HCT116 (cell line): ENCODE data around the gene VANGL1. TPM values are rescaled to one million over a fixed set of nuclear protein-coding genes. Genes with fewer than 3 reads are reported as not detected.

Experiments used
- ATAC-seq: fragments of 200-7000 bp; cut with Tn5 transposase; 2 replicates; pipeline ENCODE4 v1.9.1; 2020; ENCODE audit warnings: mild to moderate bottlenecking, moderate library complexity
- BruUV-seq: library from RNA; stranded (reverse); fragments of 400-500 nt; replicated peaks from 2 replicates; lab custom pipeline; 2021; lab: Mats Ljungman, UMichigan
- CTCF ChIA-PET: fragments of 300-600 bp; sonication (Branson Sonifier 250); formaldehyde crosslinking; loops from one replicate; lab custom pipeline; 2021; ENCODE audit warnings: antibody characterized with exemption; lab: Charles Lee
- POLR2A ChIA-PET: fragments of 300-600, 350-600 bp; sonication (Branson Sonifier 250); formaldehyde crosslinking; loops from one replicate; lab custom pipeline; 2021; ENCODE audit warnings: antibody characterized with exemption; lab: Charles Lee
- RAD21 ChIA-PET, 2 experiments: fragments of 300-600 bp; sonication (Branson Sonifier 250); formaldehyde crosslinking; loops; one replicate each; lab custom pipeline; 2023; ENCODE audit warnings: low total read pairs in 2 of 2; ENCODE audit not compliant: uncharacterized antibody in 2 of 2, unreplicated experiment in 2 of 2, low non-redundant PET in 1 of 2; lab: Charles Lee
- DNase-seq: peaks from one replicate; pipeline ENCODE4 v3.0.0-alpha.2; 2010; ENCODE audit warnings: low read depth, low spot score
- H2AFZ ChIP-seq: fragments of 200-600 bp; shearing (Covaris generic), sonication (generic); 2 replicates; pipeline ENCODE4 v1.6.1; 2017; ENCODE audit warnings: low read depth, mixed run types, mixed read lengths, antibody characterized with exemption, low read length; ENCODE audit not compliant: poor library complexity, severe bottlenecking
- H3K27ac ChIP-seq: 2 replicates; pipeline ENCODE4 v1.5.1; 2012; ENCODE audit warnings: low read depth, low read length
- H3K27me3 ChIP-seq: fragments of 200-600 bp; sonication (generic); 2 replicates; pipeline ENCODE4 v1.6.1; 2016; ENCODE audit warnings: mixed run types, low read length, mixed read lengths; ENCODE audit not compliant: insufficient read depth
- H3K36me3 ChIP-seq, 2 experiments: fragments of 200-500 bp in 1 of 2; fragments of 200-600 bp in 1 of 2; sonication (Bioruptor generic) in 1 of 2; sonication (generic) in 1 of 2; 2 replicates each; pipeline versions ENCODE4 v1.5.1 to v1.6.1; 2014 to 2016; ENCODE audit warnings: low read length in 2 of 2, inconsistent platforms in 1 of 2, mixed read lengths in 1 of 2, mixed run types in 1 of 2; ENCODE audit not compliant: insufficient read depth in 2 of 2, control insufficient read depth in 1 of 2
- H3K4me1 ChIP-seq, 2 experiments: fragments of 200-600 bp in 1 of 2; sonication (generic) in 1 of 2; 2 replicates each; pipeline versions ENCODE4 v1.5.1 to v1.6.1; 2012 to 2017; ENCODE audit warnings: low read length in 2 of 2, inconsistent platforms in 1 of 2, mild to moderate bottlenecking in 1 of 2, mixed read lengths in 1 of 2, mixed run types in 1 of 2, moderate library complexity in 1 of 2; ENCODE audit not compliant: insufficient read depth in 2 of 2, control insufficient read depth in 1 of 2
- H3K4me2 ChIP-seq: fragments of 200-600 bp; sonication (generic); 2 replicates; pipeline ENCODE4 v1.6.1; 2017; ENCODE audit warnings: mixed run types, low read length, mixed read lengths
- H3K4me3 ChIP-seq, 2 experiments: fragments of 200-600 bp in 1 of 2; sonication (generic) in 1 of 2; replicated peaks in 1 of 2; 2 replicates each; pipeline ENCODE4 v1.5.1; 2011 to 2016; ENCODE audit warnings: low read length in 2 of 2, control low read depth in 1 of 2, low read depth in 1 of 2, mild to moderate bottlenecking in 1 of 2, mixed read lengths in 1 of 2, mixed run types in 1 of 2
- H3K79me2 ChIP-seq: fragments of 200-600 bp; sonication (generic); 2 replicates; pipeline ENCODE4 v1.6.1; 2017; ENCODE audit warnings: mild to moderate bottlenecking, mixed run types, low read length, moderate library complexity, mixed read lengths; ENCODE audit not compliant: insufficient read depth
- H3K9ac ChIP-seq: fragments of 200-600 bp; sonication (generic); 2 replicates; pipeline ENCODE4 v1.6.1; 2016; ENCODE audit warnings: low read length, mixed read lengths
- H3K9me2 ChIP-seq: fragments of 200-600 bp; sonication (generic), shearing (Covaris generic); 2 replicates; pipeline ENCODE4 v1.6.1; 2017; ENCODE audit warnings: mixed run types, mild to moderate bottlenecking, moderate library complexity; ENCODE audit not compliant: insufficient read depth
- H3K9me3 ChIP-seq, 2 experiments: fragments of 200-500 bp in 1 of 2; fragments of 200-600 bp in 1 of 2; sonication (Bioruptor generic) in 1 of 2; sonication (generic) in 1 of 2; 2 replicates each; pipeline ENCODE4 v1.6.1; 2014 to 2017; ENCODE audit warnings: low read length in 2 of 2, mixed read lengths in 2 of 2, inconsistent platforms in 1 of 2, low read depth in 1 of 2, mild to moderate bottlenecking in 1 of 2, mixed run types in 1 of 2, moderate library complexity in 1 of 2; ENCODE audit not compliant: control insufficient read depth in 1 of 2, insufficient read depth in 1 of 2
- H4K20me1 ChIP-seq: fragments of 200-600 bp; sonication (generic), shearing (Covaris generic); 2 replicates; pipeline ENCODE4 v1.6.1; 2017; ENCODE audit warnings: mixed run types, mild to moderate bottlenecking, moderate library complexity; ENCODE audit not compliant: insufficient read depth
- CBX3 ChIP-seq: IDR thresholded peaks from 2 replicates; pipeline ENCODE4 v1.6.1; 2012; ENCODE audit warnings: low read depth
- CEBPB ChIP-seq: IDR thresholded peaks from 2 replicates; pipeline ENCODE4 v1.6.1; 2012; ENCODE audit warnings: low read depth
- CTCF ChIP-seq, 3 experiments: fragments of 200-600 bp in 1 of 3; sonication (generic) in 1 of 3; IDR thresholded peaks in 2 of 3; conservative IDR thresholded peaks in 1 of 3; 2 replicates each; pipeline ENCODE4 v1.5.1; 2012 to 2017; ENCODE audit warnings: low read depth in 2 of 3, low read length in 2 of 3, antibody characterized with exemption in 1 of 3, borderline replicate concordance in 1 of 3, control low read depth in 1 of 3, mild to moderate bottlenecking in 1 of 3, mixed read lengths in 1 of 3, mixed run types in 1 of 3, moderate library complexity in 1 of 3; ENCODE audit not compliant: insufficient read depth in 1 of 3
- EGR1 ChIP-seq: IDR thresholded peaks from 2 replicates; pipeline ENCODE4 v1.6.1; 2012; ENCODE audit warnings: low read depth
- ELF1 ChIP-seq: IDR thresholded peaks from 2 replicates; pipeline ENCODE4 v1.6.1; 2012; ENCODE audit warnings: low read depth, borderline replicate concordance
- EZH2phosphoT487 ChIP-seq: fragments of 200-600 bp; IDR thresholded peaks from 2 replicates; pipeline ENCODE4 v1.6.1; 2018; ENCODE audit warnings: antibody characterized with exemption, borderline replicate concordance
- FOSL1 ChIP-seq: IDR thresholded peaks from 2 replicates; pipeline ENCODE4 v1.6.1; 2012; ENCODE audit warnings: low read depth
- MAX ChIP-seq: IDR thresholded peaks from 2 replicates; pipeline ENCODE4 v1.6.1; 2012
- POLR2A ChIP-seq: IDR thresholded peaks from 2 replicates; pipeline ENCODE4 v1.7.0; 2011; ENCODE audit warnings: borderline replicate concordance; ENCODE audit not compliant: insufficient read depth, insufficient read length; ENCODE audit errors: extremely low read depth
- SIN3A ChIP-seq: IDR thresholded peaks from 2 replicates; pipeline ENCODE4 v1.6.1; 2012; ENCODE audit warnings: low read depth
- SP1 ChIP-seq: IDR thresholded peaks from 2 replicates; pipeline ENCODE4 v1.6.1; 2012; ENCODE audit warnings: low read depth
- YY1 ChIP-seq: IDR thresholded peaks from 2 replicates; pipeline ENCODE4 v1.6.1; 2011; ENCODE audit warnings: low read length, low read depth, moderate library complexity, mild to moderate bottlenecking; ENCODE audit not compliant: insufficient replicate concordance; ENCODE audit errors: extremely low read depth
- ZBTB33 ChIP-seq: IDR thresholded peaks from 2 replicates; pipeline ENCODE4 v1.6.1; 2011; ENCODE audit warnings: mild to moderate bottlenecking, low read length, moderate library complexity; ENCODE audit not compliant: insufficient replicate concordance; ENCODE audit errors: extremely low read depth
- ZFX ChIP-seq: fragments of 450-650 bp; IDR thresholded peaks from 2 replicates; pipeline ENCODE4 v1.6.1; 2017
- ZNF274 ChIP-seq: fragments of 200-500 bp; sonication (Bioruptor generic); IDR thresholded peaks from 2 replicates; pipeline ENCODE4 v1.6.1; 2014; ENCODE audit warnings: mild to moderate bottlenecking, low read depth, low read length, inconsistent platforms
- intact Hi-C: fragments of 100-400 bp; cut with micrococcal nuclease; formaldehyde crosslinking; loops from 2 replicates; pipeline ENCODE4 v1.10.0; 2022
- total RNA-seq: library from RNA; stranded (reverse); gene quantifications from one replicate; pipeline ENCODE4 v1.2.1, GENCODE V29; 2021; ENCODE audit not compliant: unreplicated experiment

VANGL1 gene
- total RNA-seq, 1 experiment from 2014 or later, result 23.5 TPM

- ChIA-PET CTCF (no interaction called here), POLR2A (no interaction called here), RAD21 (no interaction called here)
- no peaks in the 10 kb centered on the region for H3K27me3 ChIP-seq
- H3K4me2 ChIP-seq, result no peak overlapping the region
- no peak for ATAC-seq
- TF ChIP-seq CBX3 (no peak), POLR2A (no peak)
- H4K20me1 ChIP-seq, result peaks cover 3% of the 10 kb centered on the region; the same call in 1 of the 2 replicates
- BruUV-seq, result no TSS peak
- H3K9me2 ChIP-seq, result no peaks in the 10 kb centered on the region
- no peak for DNase-seq
- H3K79me2 ChIP-seq, result peaks cover 17% of the 10 kb centered on the region
- H3K36me3 ChIP-seq, result peaks cover 9 to 20% of the 10 kb centered on the region in 2 experiments
- H3K9ac ChIP-seq, result no peak overlapping the region
- H3K4me1 ChIP-seq, result peaks cover 56 to 67% of the 10 kb centered on the region in 2 experiments
- no peak overlapping the region for H3K27ac ChIP-seq
- H3K4me3 ChIP-seq, result no peak overlapping the region
- no peak overlapping the region for H2AFZ ChIP-seq
- H3K9me3 ChIP-seq, result no peaks in the 10 kb centered on the region
- intact Hi-C loops, result no loop called here
Measured at GRCh38 chr1:115666206-115666605, 24.4 kb downstream of the VANGL1 start.

GRCh38 chr1:115666702-115667101 is 24.9 kb downstream of the VANGL1 start:
- CTCF ChIA-PET, result no interaction called here
- H3K9me2 ChIP-seq, result no peaks in the 10 kb centered on the region
- no peak overlapping the region for H3K9ac ChIP-seq
- H3K9me3 ChIP-seq, result no peaks in the 10 kb centered on the region
- H2AFZ ChIP-seq, result no peak overlapping the region
- no TSS peak for BruUV-seq
- H4K20me1 ChIP-seq, result peaks cover 3% of the 10 kb centered on the region; the same call in 1 of the 2 replicates
- RAD21 ChIA-PET, result no interaction called here
- DNase-seq (no peak), ATAC-seq (no peak)
- no peak overlapping the region for H3K4me2 ChIP-seq
- intact Hi-C loops, result no loop called here
- H3K27ac ChIP-seq, result no peak overlapping the region
- peaks cover 59 to 72% of the 10 kb centered on the region in 2 experiments for H3K4me1 ChIP-seq
- POLR2A ChIA-PET, result no interaction called here
- no peak overlapping the region for H3K4me3 ChIP-seq
- H3K79me2 ChIP-seq, result peaks cover 17% of the 10 kb centered on the region
- H3K36me3 ChIP-seq, result peaks cover 9 to 20% of the 10 kb centered on the region in 2 experiments
- H3K27me3 ChIP-seq, result no peaks in the 10 kb centered on the region
- no peak for TF ChIP-seq EZH2phosphoT487
- no peak for TF ChIP-seq FOSL1
- TF ChIP-seq MAX, result no peak
- no peak for TF ChIP-seq YY1
- TF ChIP-seq EGR1, result no peak
- TF ChIP-seq ELF1, result no peak
- no peak for TF ChIP-seq SP1
- TF ChIP-seq CTCF (IDR thresholded peaks at IDR 0.05 in 2 of 3, conservative IDR thresholded peaks at IDR 0.05 in 1 of 3; ENCODE audit: borderline replicate concordance in 1 of 3, insufficient read depth in 1 of 3, low read depth in 2 of 3, low read length in 2 of 3), result no peak
- TF ChIP-seq ZNF274, result no peak
- TF ChIP-seq SIN3A, result no peak
- no peak for TF ChIP-seq ZFX
- TF ChIP-seq CEBPB, result no peak
- no peak for TF ChIP-seq ZBTB33
